Activated CD8-positive, alpha-beta memory T cell treated with anti-CD3 and anti-CD28 coated beads, Interleukin-2, amount 50 U/mL, for 1 hour (primary cell): ENCODE data around the gene RGS13.
"Not testable (repeated sequence)": the region's sequence is repeated elsewhere in the genome, so short reads cannot be mapped to it uniquely, and the experiment has no call there.

ENCODE experiments used
- DNase-seq: peaks from one replicate; pipeline ENCODE4 v3.0.0-alpha.2; 2020; ENCODE audit errors: extremely low read depth

The RGS13 gene

GRCh38 chr1:192675716-192676115 is 39.8 kb downstream of the RGS13 start:
- no peak for DNase-seq

DNA sequence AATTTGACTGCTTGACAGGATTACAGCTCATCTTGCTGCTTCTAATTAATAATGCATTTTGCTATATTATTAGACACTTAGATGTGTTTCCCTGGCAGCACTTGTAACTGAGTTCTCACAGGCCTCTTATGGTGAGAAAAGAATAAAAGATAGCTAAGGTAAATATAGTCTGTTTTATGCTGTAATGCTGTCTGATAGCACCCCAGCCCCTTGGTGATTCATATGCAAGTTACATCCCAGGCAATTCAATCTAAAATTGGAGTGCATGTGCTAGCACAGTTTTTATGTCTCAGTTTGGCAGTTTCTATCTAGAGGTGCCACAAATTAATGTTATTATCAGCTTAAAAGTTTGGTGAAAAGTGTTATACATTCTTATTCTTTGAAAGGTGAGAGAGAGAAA is 42.2 kb downstream of the RGS13 start:
- no peak for DNase-seq

DNA sequence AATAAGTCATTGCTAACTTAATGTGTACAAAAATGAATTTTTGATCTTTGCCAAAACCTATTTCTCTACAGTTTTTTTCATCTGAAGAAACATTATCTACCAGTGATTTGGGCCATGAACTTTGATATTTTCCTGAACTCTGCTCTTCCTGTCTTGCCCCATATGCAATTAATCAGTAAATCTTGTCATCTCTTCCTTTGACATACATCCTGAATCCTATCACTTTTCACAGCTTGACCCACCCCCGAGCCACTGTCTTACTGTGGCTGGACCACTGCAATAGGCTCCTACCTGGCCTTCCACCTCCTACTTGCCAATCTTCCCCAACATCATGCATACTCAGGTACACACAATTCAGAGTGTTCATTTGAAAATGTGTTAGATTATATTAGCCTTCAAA is 46.4 kb downstream of the RGS13 start:
- no peak for DNase-seq

GRCh38 chr1:192683081-192683480 is 47.1 kb downstream of the RGS13 start:
- not testable (repeated sequence) for DNase-seq

DNA sequence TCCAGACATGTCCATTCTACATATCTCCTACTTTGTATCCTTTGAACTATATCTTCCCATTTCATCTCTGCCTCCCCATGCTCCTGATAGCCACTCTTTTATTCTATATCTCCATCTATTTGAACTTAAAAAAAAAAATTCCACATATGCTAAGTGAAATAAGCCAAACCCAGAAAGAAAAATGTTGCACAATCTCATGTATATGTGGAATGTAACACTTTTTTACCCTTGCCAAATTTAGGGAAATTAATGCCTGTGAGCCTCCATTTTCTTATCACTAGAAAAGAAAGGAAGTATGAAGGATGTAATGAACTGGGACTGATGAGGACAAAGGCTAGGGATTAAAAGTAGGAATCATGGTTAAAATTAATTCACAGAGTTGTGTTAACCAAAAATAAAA is 53.5 kb downstream of the RGS13 start:
- no peak for DNase-seq

- DNase-seq, result no peak
Observed at GRCh38 chr1:192691041-192691440, 55.1 kb downstream of the RGS13 start.

DNA sequence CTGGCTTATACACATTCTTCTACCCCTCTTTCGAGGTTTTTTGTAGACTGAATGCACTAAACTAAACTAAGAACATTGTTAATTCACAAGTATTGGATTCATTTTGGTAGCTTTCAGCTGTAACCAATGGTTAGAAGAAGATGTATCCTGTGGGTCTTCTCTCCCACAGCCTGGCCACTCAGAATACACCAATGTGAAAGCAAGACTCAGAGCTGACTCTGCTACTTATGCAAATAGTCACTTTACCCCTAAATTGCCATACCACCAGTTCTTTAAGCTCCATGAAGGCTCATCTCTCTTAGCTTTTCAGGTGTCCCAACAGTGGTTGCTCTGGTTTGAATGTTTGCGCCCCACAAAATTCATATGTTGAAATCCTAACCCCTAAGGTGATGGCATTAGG is 60.1 kb downstream of the RGS13 start:
- DNase-seq, result no peak

GRCh38 chr1:192697771-192698170 is 61.8 kb downstream of the RGS13 start:
- no peak for DNase-seq

DNA sequence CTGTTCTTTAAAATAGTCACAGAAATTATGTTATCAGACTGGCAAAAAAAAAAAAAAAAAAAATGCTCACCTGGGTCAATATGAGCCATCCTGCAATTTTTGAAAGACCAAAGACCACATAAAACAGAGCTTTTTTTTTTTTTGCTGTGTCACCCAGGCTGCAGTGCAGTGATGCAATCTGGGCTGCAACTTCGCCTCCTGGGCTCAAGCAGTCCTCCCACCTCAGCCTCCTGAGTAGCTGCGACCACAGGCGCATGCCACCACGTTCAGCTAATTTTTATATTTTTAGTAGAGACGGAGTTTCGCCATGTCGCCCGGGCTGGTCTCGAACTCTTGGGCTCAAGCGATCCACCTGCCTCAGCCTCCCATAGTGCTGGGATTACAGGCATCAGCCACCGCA is 62.8 kb downstream of the RGS13 start:
- no peak for DNase-seq

GRCh38 chr1:192700834-192701271 is 64.9 kb downstream of the RGS13 start:
- DNase-seq, result no peak

GRCh38 chr1:192702212-192702902 is 66.4 kb downstream of the RGS13 start:
- no peak for DNase-seq

DNA sequence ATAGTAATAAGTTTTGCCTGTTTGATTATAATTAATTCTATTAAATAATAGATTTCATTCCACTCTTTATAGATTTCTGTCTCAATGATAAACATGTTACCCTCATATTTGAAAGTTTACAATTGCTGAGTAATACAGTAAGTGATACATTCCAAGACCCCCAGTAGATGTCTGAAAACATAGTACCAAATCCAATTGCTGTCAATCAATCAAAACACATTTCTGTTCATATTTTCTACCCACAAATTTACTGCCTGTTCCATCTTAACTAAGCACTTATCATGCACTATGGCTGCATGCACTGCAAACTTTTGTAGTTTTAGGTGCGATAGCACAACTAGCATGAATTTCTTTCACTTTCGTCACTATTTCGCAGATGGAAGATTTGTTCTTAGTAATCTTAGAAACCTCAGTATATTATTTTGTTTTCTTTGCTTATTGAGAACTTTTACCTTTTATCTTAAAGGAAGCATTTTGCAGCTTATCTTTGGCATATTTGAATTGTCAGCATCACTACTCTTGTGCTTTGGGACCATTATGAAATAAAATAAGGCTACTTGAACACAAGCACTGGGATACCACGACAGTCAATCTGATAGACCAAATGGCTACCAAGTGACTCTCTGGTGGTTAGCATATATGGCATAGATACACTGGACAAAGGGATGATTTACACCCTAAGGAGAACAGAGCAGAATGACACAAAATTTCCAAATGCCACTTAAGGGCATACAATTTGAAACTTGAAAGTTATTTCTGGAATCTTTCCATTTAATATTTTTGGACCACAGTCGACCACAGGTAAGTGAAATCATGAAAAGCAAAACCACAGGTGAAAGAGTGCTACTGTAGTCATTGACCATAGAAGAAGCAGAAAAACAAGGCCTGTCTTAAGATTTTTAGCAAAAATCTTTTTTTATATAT is 67.6 kb downstream of the RGS13 start:
- DNase-seq, result no peak

DNA sequence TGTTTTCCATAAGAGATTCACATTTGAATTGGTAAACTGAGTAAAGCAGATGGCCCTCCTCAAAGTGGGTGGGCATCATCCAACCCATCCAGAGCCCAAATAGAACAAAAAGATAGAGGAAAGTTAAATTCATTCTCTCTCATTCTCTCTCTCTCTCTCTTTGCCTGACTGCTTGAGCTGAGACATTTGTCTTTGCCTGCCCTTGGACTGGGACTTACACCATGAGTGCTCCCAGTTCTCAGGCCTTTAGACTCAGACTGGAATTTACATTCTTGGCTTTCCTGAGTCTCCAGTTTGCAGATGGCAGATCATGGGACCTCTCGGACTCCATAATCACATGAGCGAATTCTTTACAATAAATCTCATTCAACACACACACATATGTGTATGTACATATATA is 69.6 kb downstream of the RGS13 start:
- no peak for DNase-seq

GRCh38 chr1:192706936-192707335 is 71.0 kb downstream of the RGS13 start:
- no peak for DNase-seq

GRCh38 chr1:192707978-192708547 is 72.1 kb downstream of the RGS13 start:
- DNase-seq, result no peak

DNA sequence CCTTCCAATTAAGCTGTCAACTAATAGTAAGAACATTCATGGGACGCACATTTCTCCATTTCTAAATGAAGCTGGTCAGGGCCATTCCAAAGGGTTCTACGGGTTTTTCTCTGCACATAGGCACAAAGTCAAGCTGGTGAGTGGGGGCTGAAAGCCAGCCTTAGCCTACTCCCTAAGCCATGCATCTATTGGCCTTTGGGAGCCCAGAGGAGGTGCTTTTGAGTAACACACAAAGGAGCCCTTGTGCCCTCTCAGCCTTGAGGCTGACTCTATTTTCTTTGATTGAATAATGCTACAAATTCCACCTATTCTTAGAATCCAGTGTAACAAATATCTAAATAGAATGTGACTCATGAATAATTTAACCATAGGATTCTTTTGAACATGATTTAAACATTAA is 73.6 kb downstream of the RGS13 start:
- no peak for DNase-seq
